Measurements from ENCODE around the gene CAMK2D.

CAMK2D gene

GRCh38 chr4:113437129-113437528 lies 324.4 kb downstream of the CAMK2D start:
- DNase-seq (ENCODE audit: low read depth) = no peak

GRCh38 chr4:113436360-113436759 lies 325.2 kb downstream of the CAMK2D start:
- DNase-seq (ENCODE audit: low read depth) = peak; percentile 61

GRCh38 chr4:113435893-113436292 lies 325.6 kb downstream of the CAMK2D start:
- DNase-seq (ENCODE audit: low read depth) = peak; percentile 83

GRCh38 chr4:113434247-113434587 lies 327.3 kb downstream of the CAMK2D start:
- DNase-seq (ENCODE audit: low read depth) = no peak

GRCh38 chr4:113433536-113434246 lies 327.8 kb downstream of the CAMK2D start:
- no peak for DNase-seq (ENCODE audit: low read depth)

GRCh38 chr4:113433116-113433515 lies 328.4 kb downstream of the CAMK2D start:
- DNase-seq (ENCODE audit: low read depth) = no peak

GRCh38 chr4:113423631-113424030 lies 337.9 kb downstream of the CAMK2D start:
- no peak for DNase-seq (ENCODE audit: low read depth)

GRCh38 chr4:113420938-113421337 lies 340.6 kb downstream of the CAMK2D start:
- DNase-seq (ENCODE audit: low read depth) = no peak

- DNase-seq (ENCODE audit: low read depth) = no peak
Measured at GRCh38 chr4:113419631-113420030, 341.9 kb downstream of the CAMK2D start.

- DNase-seq (ENCODE audit: low read depth) = peak; percentile 50
Measured at GRCh38 chr4:113411496-113411938, 350.0 kb downstream of the CAMK2D start.

- no peak for DNase-seq (ENCODE audit: low read depth)
Measured at GRCh38 chr4:113410686-113411085, 350.9 kb downstream of the CAMK2D start.

GRCh38 chr4:113409181-113409580 lies 352.4 kb downstream of the CAMK2D start:
- no peak for DNase-seq (ENCODE audit: low read depth)

GRCh38 chr4:113407409-113407808 lies 354.1 kb downstream of the CAMK2D start:
- no peak for DNase-seq (ENCODE audit: low read depth)

GRCh38 chr4:113406723-113407016 lies 354.9 kb downstream of the CAMK2D start:
- no peak for DNase-seq (ENCODE audit: low read depth)

GRCh38 chr4:113405874-113406722 lies 355.4 kb downstream of the CAMK2D start:
- DNase-seq (ENCODE audit: low read depth) = no peak

GRCh38 chr4:113404841-113405240 lies 356.7 kb downstream of the CAMK2D start:
- no peak for DNase-seq (ENCODE audit: low read depth)

- DNase-seq (ENCODE audit: low read depth) = no peak
Measured at GRCh38 chr4:113404167-113404571, 357.4 kb downstream of the CAMK2D start.
